Pancreas (tissue), 10 donors: Measurements from ENCODE around the gene DAPK2. TPM values are rescaled to one million over a fixed set of nuclear protein-coding genes. Genes with fewer than 3 reads are reported as not detected.
"Not testable (repeated sequence)": the region's sequence is repeated elsewhere in the genome, so short reads cannot be mapped to it uniquely, and the experiment has no call there.

Experiments used
- ATAC-seq, 4 donors: fragments of 200-7000 bp; cut with Tn5 transposase; one replicate each; pipeline versions ENCODE4 v1.8.0 to v1.9.1; 2020; ENCODE audit warnings: mild to moderate bottlenecking in 4 of 4, moderate library complexity in 4 of 4
- DNase-seq, 6 donors: peaks; one replicate each; pipeline ENCODE4 v3.0.0-alpha.2; 2020
- FAIRE-seq: peaks from 2 replicates; lab custom pipeline; 2012; peaks lifted over from hg19 to GRCh38; lab: Jason Lieb, UNC
- H3K27ac ChIP-seq, 4 donors: fragments of 200-600 bp; sonication (generic); 1 replicate in 3 of 4; 2 replicates in 1 of 4; pipeline versions ENCODE4 v1.5.0 to v1.8.0; 2020
- H3K27me3 ChIP-seq, 4 donors: fragments of 200-600 bp; one replicate each; pipeline ENCODE4 v1.8.0; 2021
- H3K36me3 ChIP-seq, 3 donors: fragments of 200-600 bp; sonication (generic) in 1 of 3; one replicate each; pipeline versions ENCODE4 v1.5.0 to v1.8.0; 2020 to 2021
- H3K4me1 ChIP-seq, 3 donors: fragments of 200-600 bp; one replicate each; pipeline ENCODE4 v1.8.0; 2021
- H3K4me3 ChIP-seq, 4 donors: fragments of 200-600 bp; sonication (generic) in 2 of 4; one replicate each; pipeline versions ENCODE4 v1.5.0 to v1.8.0; 2020 to 2021
- H3K9me3 ChIP-seq, 4 donors: fragments of 200-600 bp; one replicate each; pipeline ENCODE4 v1.8.0; 2021
- CTCF ChIP-seq, 4 donors: fragments of 200-600 bp; sonication (generic) in 3 of 4; IDR thresholded peaks; one replicate each; pipeline versions ENCODE4 v1.5.0 to v1.8.0; 2021; ENCODE audit warnings: antibody characterized with exemption in 4 of 4
- WGBS, 2 donors: extraction: QIAGEN DNeasy Blood & Tissue Kit; methylation state at CpG; one replicate each; pipeline ENCODE4 v1.1.7; 2013; 5-methylcytosine and 5-hydroxymethylcytosine counted together
- intact Hi-C, 3 donors: fragments of 100-400 bp; cut with DNase I; formaldehyde crosslinking; loops; one replicate each; pipeline versions ENCODE4 v1.11.1 to v1.14.2; 2022
- polyA plus RNA-seq, 2 donors: library from polyadenylated mRNA; stranded (reverse); fragments of 200-250 nt; gene quantifications; one replicate each; pipeline ENCODE4 v1.2.3, GENCODE V29; 2013
- total RNA-seq, 6 donors: library from RNA; stranded (reverse); fragmentation: NEBNext Ultra II Directional in 4 of 6; extraction: Animal tissue kit (Norgen Biotek cat#: 25700) in 4 of 6; gene quantifications; one replicate each; pipeline versions ENCODE4 v1.2.1 to v1.2.4, GENCODE V29; 2021 to 2023
- donor health status: healthy with polysubstance abuse.
- donor health status: DM: no; HTN: no; CAD: no; lungs with moderate emphysema.
- donor health status: DM: no; HTN: no; CAD: no.
- donor health status: control.
- donor health status: control.
- donor health status: Bipolar disorder and iron deficiency.
- donor health status: DM: yes; HTN: yes; CAD: no.
- donor health status: DM: no; HTN: no; CAD: no.
- donor health status: DM: no; HTN: no; CAD: no.
- donor health status: DM: yes; HTN: yes; CAD: no.

The DAPK2 gene
- total and polyA plus RNA-seq, 8 donors, result 2.1 to 8.0 (median 5.4) TPM

DNA sequence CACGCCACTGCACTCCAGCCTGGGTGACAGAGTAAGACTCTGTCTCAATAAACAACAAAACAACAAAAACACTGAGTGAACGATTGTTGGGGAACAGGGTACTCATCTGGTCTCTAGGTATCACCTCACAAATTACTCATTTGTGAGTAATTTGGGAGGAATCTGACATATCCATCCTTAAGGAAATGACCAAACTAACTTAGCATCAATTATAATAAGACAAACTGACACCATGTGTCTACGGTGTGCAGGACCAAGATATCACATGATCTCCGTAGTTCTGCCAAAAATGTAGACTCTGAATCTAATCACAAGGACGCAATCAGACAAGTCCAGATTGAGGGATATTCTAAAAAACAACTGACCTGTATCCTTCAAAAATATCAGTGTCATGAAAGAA is 12.0 kb upstream of the DAPK2 start:
- no peaks in the 10 kb centered on the region for H3K9me3 ChIP-seq
- H3K36me3 ChIP-seq, result no peaks in the 10 kb centered on the region
- no peak for FAIRE-seq
- no peak overlapping the region for H3K4me3 ChIP-seq
- no peaks in the 10 kb centered on the region for H3K27me3 ChIP-seq
- WGBS, 2 donors, result 76 to 79% methylated on average over 5 of the region's 5 CpGs
- ATAC-seq, result no peak
- intact Hi-C loops, result loop anchor here in 1 of 3 donors (10.0 kb wide), 1 partner anchor 113 kb away; no protein-coding TSS in a partner anchor
- TF ChIP-seq CTCF (IDR thresholded peaks at IDR 0.05), result no peak
- no peak for DNase-seq
- no peak overlapping the region for H3K27ac ChIP-seq
- no peaks in the 10 kb centered on the region for H3K4me1 ChIP-seq

- intact Hi-C loops, result loop anchor here in 1 of 3 donors (10.0 kb wide), 1 partner anchor 109 kb away; no protein-coding TSS in a partner anchor
- not testable (repeated sequence) for H3K36me3 ChIP-seq, H3K4me1 ChIP-seq, H3K27me3 ChIP-seq, FAIRE-seq, ATAC-seq, H3K4me3 ChIP-seq, H3K27ac ChIP-seq, H3K9me3 ChIP-seq, DNase-seq
- 80 to 91% methylated on average over 12 of the region's 12 CpGs for WGBS, 2 donors
Measured at GRCh38 chr15:64053674-64054073, 7.4 kb upstream of the DAPK2 start.

GRCh38 chr15:64052925-64053491 is 6.7 kb upstream of the DAPK2 start:
- H3K9me3 ChIP-seq, result no peaks in the 10 kb centered on the region
- H3K4me1 ChIP-seq, result peaks cover 0 to 7% (median 0%) of the 10 kb centered on the region in 3 donors
- TF ChIP-seq CTCF (IDR thresholded peaks at IDR 0.05), result no peak
- 85 to 93% methylated on average over 5 of the region's 5 CpGs for WGBS, 2 donors
- intact Hi-C loops, result loop anchor here in 1 of 3 donors (10.0 kb wide), 1 partner anchor 108 kb away; no protein-coding TSS in a partner anchor
- H3K27ac ChIP-seq, result no peak overlapping the region
- no peak for DNase-seq
- FAIRE-seq, result no peak
- H3K36me3 ChIP-seq, result no peaks in the 10 kb centered on the region
- H3K27me3 ChIP-seq, result no peaks in the 10 kb centered on the region
- no peak overlapping the region for H3K4me3 ChIP-seq
- no peak for ATAC-seq

- FAIRE-seq (no peak), ATAC-seq (no peak), DNase-seq (no peak)
- H3K27me3 ChIP-seq, result no peaks in the 10 kb centered on the region
- H3K36me3 ChIP-seq, result no peaks in the 10 kb centered on the region
- no peak overlapping the region for H3K4me3 ChIP-seq
- H3K4me1 ChIP-seq, result peaks cover 0 to 12% (median 3%) of the 10 kb centered on the region in 3 donors
- TF ChIP-seq CTCF (IDR thresholded peaks at IDR 0.05), result no peak
- 78 to 79% methylated on average over 6 of the region's 6 CpGs for WGBS, 2 donors
- no peak overlapping the region for H3K27ac ChIP-seq
- intact Hi-C loops, result loop anchor here in 1 of 3 donors (10.0 kb wide), 1 partner anchor 107 kb away; no protein-coding TSS in a partner anchor
- no peaks in the 10 kb centered on the region for H3K9me3 ChIP-seq
Measured at GRCh38 chr15:64051407-64052259, 5.3 kb upstream of the DAPK2 start.

GRCh38 chr15:64051093-64051402 is 4.8 kb upstream of the DAPK2 start:
- intact Hi-C loops, result loop anchor here in 1 of 3 donors (10.0 kb wide), 1 partner anchor 106 kb away; no protein-coding TSS in a partner anchor
- ATAC-seq (no peak), FAIRE-seq (no peak), DNase-seq (no peak)
- Histone ChIP-seq H3K4me3 (no peak overlapping the region), H3K27ac (no peak overlapping the region), H3K4me1 (peaks cover 0 to 13% (median 4%) of the 10 kb centered on the region in 3 donors), H3K36me3 (no peaks in the 10 kb centered on the region), H3K9me3 (no peaks in the 10 kb centered on the region), H3K27me3 (no peaks in the 10 kb centered on the region)
- WGBS, 2 donors, result 87 to 89% methylated on average over 2 of the region's 2 CpGs
- no peak for TF ChIP-seq CTCF (IDR thresholded peaks at IDR 0.05)
